Adrenal gland (tissue), 5 donors: ENCODE data around the gene C2orf49.

Experiments
- POLR2A ChIP-seq, 2 donors: fragments of 450-650 bp; IDR thresholded peaks; one replicate each; pipeline ENCODE4 v1.6.1; 2017; ENCODE audit warnings: antibody characterized with exemption in 2 of 2, mild to moderate bottlenecking in 2 of 2, moderate library complexity in 1 of 2
- TF ChIP-seq, protein P1 (sequence below), 6 experiments: fragments of 450-650 bp in 4 of 6; fragments of 200-600 bp in 2 of 6; sonication (generic) in 1 of 6; IDR thresholded peaks; 1 replicate in 5 of 6; 2 replicates in 1 of 6; pipeline versions ENCODE4 v1.5.1 to v1.8.0; 2016 to 2021; ENCODE audit warnings: antibody characterized with exemption in 6 of 6, mild to moderate bottlenecking in 2 of 6, moderate library complexity in 1 of 6
- donor health status: DM: no; HTN: no; CAD: no.

DNA sequence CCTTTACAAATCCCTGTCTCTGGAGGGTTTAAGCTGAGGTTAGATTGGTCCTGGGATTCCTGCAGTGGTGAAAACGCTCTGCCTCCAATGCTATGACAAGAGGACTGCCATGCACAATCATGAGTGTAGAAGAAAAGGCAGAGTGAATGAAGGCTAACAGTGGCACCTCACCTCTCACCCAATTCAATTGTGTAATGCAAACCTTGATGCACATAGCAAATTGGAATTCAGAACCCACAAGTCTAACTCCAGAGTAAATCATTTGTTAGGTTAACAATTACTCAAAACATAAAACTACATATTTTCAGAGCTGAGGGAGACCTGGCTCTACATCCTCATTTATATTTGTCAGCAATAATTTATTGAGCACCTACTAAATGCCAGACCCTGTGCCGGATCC lies 9.7 kb upstream of the C2orf49 start:
- TF ChIP-seq, protein P1, sequence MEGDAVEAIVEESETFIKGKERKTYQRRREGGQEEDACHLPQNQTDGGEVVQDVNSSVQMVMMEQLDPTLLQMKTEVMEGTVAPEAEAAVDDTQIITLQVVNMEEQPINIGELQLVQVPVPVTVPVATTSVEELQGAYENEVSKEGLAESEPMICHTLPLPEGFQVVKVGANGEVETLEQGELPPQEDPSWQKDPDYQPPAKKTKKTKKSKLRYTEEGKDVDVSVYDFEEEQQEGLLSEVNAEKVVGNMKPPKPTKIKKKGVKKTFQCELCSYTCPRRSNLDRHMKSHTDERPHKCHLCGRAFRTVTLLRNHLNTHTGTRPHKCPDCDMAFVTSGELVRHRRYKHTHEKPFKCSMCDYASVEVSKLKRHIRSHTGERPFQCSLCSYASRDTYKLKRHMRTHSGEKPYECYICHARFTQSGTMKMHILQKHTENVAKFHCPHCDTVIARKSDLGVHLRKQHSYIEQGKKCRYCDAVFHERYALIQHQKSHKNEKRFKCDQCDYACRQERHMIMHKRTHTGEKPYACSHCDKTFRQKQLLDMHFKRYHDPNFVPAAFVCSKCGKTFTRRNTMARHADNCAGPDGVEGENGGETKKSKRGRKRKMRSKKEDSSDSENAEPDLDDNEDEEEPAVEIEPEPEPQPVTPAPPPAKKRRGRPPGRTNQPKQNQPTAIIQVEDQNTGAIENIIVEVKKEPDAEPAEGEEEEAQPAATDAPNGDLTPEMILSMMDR (IDR thresholded peaks at IDR 0.05) = no peak
- TF ChIP-seq POLR2A (IDR thresholded peaks at IDR 0.05) = no peak
